ENCODE results near the gene SEMA7A. TPM values are rescaled to one million over a fixed set of nuclear protein-coding genes. Genes with fewer than 3 reads are reported as not detected.
"Not testable (repeated sequence)": the region's sequence is repeated elsewhere in the genome, so short reads cannot be mapped to it uniquely, and the experiment has no call there.

Gene SEMA7A
- total and polyA plus RNA-seq, 2 of the 4 experiments (the other 2 are of a cell fraction) = 30.5 to 87.3 TPM

GRCh38 chr15:74459798-74460197 is 26.0 kb upstream of the SEMA7A start:
- H3K9ac ChIP-seq (ENCODE audit: low read depth, low read length); BruUV-seq (replicated peaks); H3K9me3 ChIP-seq (ENCODE audit: control insufficient read depth, insufficient read depth, low read length); H3K14ac ChIP-seq (replicated peaks; ENCODE audit: low read depth, low read length); H2AFZ ChIP-seq (replicated peaks; ENCODE audit: low read length, poor library complexity); H3K4ac ChIP-seq (ENCODE audit: low read depth, low read length); H3K9me1 ChIP-seq (ENCODE audit: insufficient read depth, low read length); POLR2A ChIA-PET (ENCODE audit: unreplicated experiment); H3K4me1 ChIP-seq (ENCODE audit: control insufficient read depth, insufficient read depth, low read length); H4K20me1 ChIP-seq (ENCODE audit: insufficient read depth, low read length); ATAC-seq (ENCODE audit: low read depth); H2BK5ac ChIP-seq (ENCODE audit: low read depth, low read length, poor library complexity, severe bottlenecking); H3K56ac ChIP-seq (ENCODE audit: extremely low read depth, insufficient read depth, low read length); in situ Hi-C loops (cut with MboI; ENCODE audit: low sequenced_read_pairs); H3K36me3 ChIP-seq (ENCODE audit: control insufficient read depth, insufficient read depth, low read length); CTCF ChIA-PET; H3K18ac ChIP-seq (ENCODE audit: low read depth, low read length); H3K4me2 ChIP-seq (ENCODE audit: low read depth, low read length); H3K4me3 ChIP-seq (ENCODE audit: insufficient read depth, low read depth, low read length); H4K91ac ChIP-seq (ENCODE audit: insufficient read depth, low read depth, low read length); H2BK20ac ChIP-seq (ENCODE audit: low read depth, low read length); H2AK5ac ChIP-seq (ENCODE audit: low read depth, low read length); dilution Hi-C loops (cut with HindIII; ENCODE audit: low sequenced_read_pairs, unreplicated experiment); DNase-seq; H3K27me3 ChIP-seq (ENCODE audit: control insufficient read depth, insufficient read depth, low read length); H3K23ac ChIP-seq (ENCODE audit: low read depth, low read length); H2AK9ac ChIP-seq (replicated peaks; ENCODE audit: low read depth, low read length, poor library complexity); H4K5ac ChIP-seq (ENCODE audit: low read depth, low read length); H2BK15ac ChIP-seq (ENCODE audit: low read depth, low read length); H2BK120ac ChIP-seq (ENCODE audit: low read depth, low read length); H3K27ac ChIP-seq (ENCODE audit: insufficient read depth, low read length); H4K8ac ChIP-seq (ENCODE audit: low read depth in 2 of 2, low read length in 2 of 2): not testable (repeated sequence)
- peaks cover 9 to 47% of the 10 kb centered on the region in 2 experiments for H3K79me1 ChIP-seq (ENCODE audit: low read depth in 1 of 2, low read length in 2 of 2)
- WGBS, 2 experiments (ENCODE audit: extremely low coverage in 2 of 2, insufficient read length in 1 of 2) = 97% methylated on average over 4 of the region's 14 CpGs; no CpG with 5 or more reads in 1 of the 2 experiments
- intact Hi-C loops (cut with micrococcal nuclease) = loop anchor here (2.0 kb wide), 1 partner anchor 87 kb away; no protein-coding TSS in a partner anchor
